Fibroblast of lung (primary cell): ENCODE measurements around the gene MAEA. TPM values are rescaled to one million over a fixed set of nuclear protein-coding genes. Genes with fewer than 3 reads are reported as not detected.

Source experiments
- DNase-seq, 2 donors: peaks; one replicate each; pipeline versions ENCODE4 v3.0.0 to v3.0.0-alpha.2; 2010; ENCODE audit warnings: low read depth in 2 of 2
- H2AFZ ChIP-seq: 2 replicates; pipeline ENCODE4 v1.5.1; 2012; ENCODE audit warnings: low read length, control low read depth, inconsistent platforms
- H3K27ac ChIP-seq: 2 replicates; pipeline ENCODE4 v1.5.1; 2011; ENCODE audit warnings: low read length, control low read depth; ENCODE audit not compliant: insufficient read depth
- H3K27me3 ChIP-seq: 2 replicates; pipeline ENCODE4 v1.5.1; 2011; ENCODE audit warnings: mild to moderate bottlenecking, low read length; ENCODE audit not compliant: control insufficient read depth, insufficient read depth
- H3K36me3 ChIP-seq: 2 replicates; pipeline ENCODE4 v1.5.1; 2011; ENCODE audit warnings: low read length; ENCODE audit not compliant: control insufficient read depth, insufficient read depth
- H3K4me1 ChIP-seq: 2 replicates; pipeline ENCODE4 v1.5.1; 2011; ENCODE audit warnings: low read length; ENCODE audit not compliant: control insufficient read depth, insufficient read depth; ENCODE audit errors: extremely low read depth
- H3K4me2 ChIP-seq: 2 replicates; pipeline ENCODE4 v1.5.1; 2011; ENCODE audit warnings: low read length, control low read depth; ENCODE audit not compliant: insufficient read depth; ENCODE audit errors: extremely low read depth
- H3K4me3 ChIP-seq, 4 experiments: fragments of 200-600 bp in 1 of 4; sonication (generic) in 1 of 4; replicated peaks in 1 of 4; 2 replicates each; pipeline ENCODE4 v1.5.1; 2011 to 2016; ENCODE audit warnings: low read length in 4 of 4, low read depth in 3 of 4, mild to moderate bottlenecking in 3 of 4, control low read depth in 2 of 4, inconsistent platforms in 1 of 4, mixed read lengths in 1 of 4; ENCODE audit not compliant: insufficient read depth in 1 of 4; ENCODE audit errors: control extremely low read depth in 1 of 4
- H3K79me2 ChIP-seq: 2 replicates; pipeline ENCODE4 v1.5.1; 2012; ENCODE audit warnings: mild to moderate bottlenecking, low read length, inconsistent platforms; ENCODE audit not compliant: control insufficient read depth, insufficient read depth
- H3K9ac ChIP-seq: 2 replicates; pipeline ENCODE4 v1.5.1; 2011; ENCODE audit warnings: mild to moderate bottlenecking, low read length, control low read depth; ENCODE audit not compliant: insufficient read depth
- H3K9me3 ChIP-seq: 2 replicates; pipeline ENCODE4 v1.5.1; 2012; ENCODE audit warnings: low read depth, low read length; ENCODE audit not compliant: control insufficient read depth, insufficient read depth
- H4K20me1 ChIP-seq: 2 replicates; pipeline ENCODE4 v1.5.1; 2011; ENCODE audit warnings: low read length; ENCODE audit not compliant: control insufficient read depth, insufficient read depth; ENCODE audit errors: extremely low read depth
- CTCF ChIP-seq, 2 donors: IDR thresholded peaks in 1 of 2; conservative IDR thresholded peaks in 1 of 2; 1 replicate in 1 of 2; 2 replicates in 1 of 2; pipeline ENCODE4 v1.5.1; 2011 to 2012; ENCODE audit warnings: low read length in 2 of 2, control low read depth in 1 of 2, inconsistent platforms in 1 of 2, low read depth in 1 of 2, mild to moderate bottlenecking in 1 of 2
- EZH2 ChIP-seq: IDR thresholded peaks from 2 replicates; pipeline ENCODE4 v1.5.1; 2012; ENCODE audit warnings: low read length, control low read depth, mild to moderate bottlenecking; ENCODE audit errors: missing control alignments
- polyA plus RNA-seq, 2 donors: library from polyadenylated mRNA; depleted of rRNA in 1 of 2; stranded (reverse) in 1 of 2; unstranded in 1 of 2; fragments of >200 nt; gene quantifications; 2 replicates each; pipeline ENCODE4 v1.2.1, GENCODE V29; 2011 to 2012; ENCODE audit warnings: missing spikeins in 1 of 2
- total RNA-seq: library from RNA; depleted of rRNA; stranded (reverse); fragments of >200 nt; gene quantifications from 2 replicates; pipeline ENCODE4 v1.2.1, GENCODE V29; 2014

The MAEA gene
- total and polyA plus RNA-seq, 2 donors (not counting 1 experiment from before 2014, with no cell fraction given) = 44.3 to 53.8 TPM

GRCh38 chr4:1293991-1294390, 4.3 kb downstream of the MAEA start:
- Histone ChIP-seq H3K4me1 (peaks cover 7% of the 10 kb centered on the region), H3K36me3 (peaks cover 5% of the 10 kb centered on the region), H3K27me3 (no peaks in the 10 kb centered on the region), H4K20me1 (no peaks in the 10 kb centered on the region), H2AFZ (no peak overlapping the region), H3K27ac (no peak overlapping the region), H3K4me3 (no peak overlapping the region), H3K9me3 (no peaks in the 10 kb centered on the region), H3K79me2 (peaks cover 83% of the 10 kb centered on the region), H3K9ac (no peak overlapping the region), H3K4me2 (no peak overlapping the region)
- peak in 1 of 2 donors; percentile 83 for DNase-seq
- TF ChIP-seq EZH2 = no peak
- TF ChIP-seq CTCF (conservative IDR thresholded peaks at IDR 0.05 in 1 of 2, IDR thresholded peaks at IDR 0.05 in 1 of 2; ENCODE audit: low read depth in 1 of 2, low read length in 2 of 2) = no peak

GRCh38 chr4:1294424-1294823, 4.7 kb downstream of the MAEA start:
- Histone ChIP-seq H2AFZ (no peak overlapping the region), H3K4me3 (no peak overlapping the region), H3K9me3 (no peaks in the 10 kb centered on the region), H3K4me2 (no peak overlapping the region), H3K36me3 (peaks cover 7% of the 10 kb centered on the region), H3K9ac (no peak overlapping the region), H3K27me3 (no peaks in the 10 kb centered on the region), H3K79me2 (peaks cover 87% of the 10 kb centered on the region), H4K20me1 (no peaks in the 10 kb centered on the region), H3K4me1 (peaks cover 7% of the 10 kb centered on the region), H3K27ac (no peak overlapping the region)
- DNase-seq = no peak
- TF ChIP-seq EZH2 (no peak), CTCF (conservative IDR thresholded peaks at IDR 0.05 in 1 of 2, IDR thresholded peaks at IDR 0.05 in 1 of 2; ENCODE audit: low read depth in 1 of 2, low read length in 2 of 2) (no peak)

- Histone ChIP-seq H2AFZ (no peak overlapping the region), H3K9ac (no peak overlapping the region), H3K4me3 (no peak overlapping the region), H3K27me3 (no peaks in the 10 kb centered on the region), H3K4me2 (no peak overlapping the region), H3K4me1 (peaks cover 7% of the 10 kb centered on the region), H3K27ac (no peak overlapping the region), H3K36me3 (peaks cover 8% of the 10 kb centered on the region), H3K9me3 (no peaks in the 10 kb centered on the region), H3K79me2 (peaks cover 90% of the 10 kb centered on the region), H4K20me1 (no peaks in the 10 kb centered on the region)
- no peak for TF ChIP-seq CTCF (conservative IDR thresholded peaks at IDR 0.05 in 1 of 2, IDR thresholded peaks at IDR 0.05 in 1 of 2; ENCODE audit: low read depth in 1 of 2, low read length in 2 of 2)
- TF ChIP-seq EZH2 = no peak
- DNase-seq = no peak
Observed at GRCh38 chr4:1294891-1295290, 5.2 kb downstream of the MAEA start.
